Motor neuron (in vitro differentiated cells): ENCODE measurements around the gene IL2RA. TPM values are rescaled to one million over a fixed set of nuclear protein-coding genes. Genes with fewer than 3 reads are reported as not detected.
A peak's percentile ranks its signal among the peaks of the same experiment; 100 is the strongest.
"Not testable (repeated sequence)": the region's sequence is repeated elsewhere in the genome, so short reads cannot be mapped to it uniquely, and the experiment has no call there.

ENCODE experiments used
- ATAC-seq, 8 experiments: fragments of 200-7000 bp; cut with Tn5 transposase; replicated peaks in 6 of 8; 2 replicates each; pipeline ENCODE4 v1.8.0; 2021; ENCODE audit warnings: mild to moderate bottlenecking in 8 of 8, moderate library complexity in 8 of 8
- H3K27ac ChIP-seq, 2 donors: fragments of 250-450 bp; sonication (Bioruptor Pico); 2 replicates each; pipeline ENCODE4 v1.9.0; 2021; ENCODE audit warnings: antibody characterized with exemption in 2 of 2, mild to moderate bottlenecking in 2 of 2, moderate library complexity in 1 of 2
- H3K4me1 ChIP-seq, 2 donors: fragments of 250-450 bp; sonication (Bioruptor Pico); replicated peaks in 1 of 2; 2 replicates each; pipeline ENCODE4 v1.6.1; 2021; ENCODE audit warnings: antibody characterized with exemption in 2 of 2, mild to moderate bottlenecking in 2 of 2, moderate library complexity in 1 of 2
- H3K4me3 ChIP-seq, 5 donors: fragments of 250-450 bp; sonication (Bioruptor Pico); 2 replicates each; pipeline ENCODE4 v1.9.0; 2021; ENCODE audit warnings: antibody characterized with exemption in 5 of 5, mild to moderate bottlenecking in 5 of 5, moderate library complexity in 4 of 5
- WGBS, 10 experiments: fragments of 450-650 bp; shearing (Covaris generic); methylation state at CpG; one replicate each; pipeline ENCODE4 v1.0.0; 2022; 5-methylcytosine and 5-hydroxymethylcytosine counted together
- in situ Hi-C, 9 experiments: fragments of 400-800 bp; cut with MboI; loops; one replicate each; pipeline ENCODE4 v1.15.0; 2021; ENCODE audit warnings: low sequenced_read_pairs in 9 of 9, low pct_unique_long_range_greater_than_20kb in 2 of 9; ENCODE audit not compliant: unreplicated experiment in 9 of 9
- total RNA-seq, 8 experiments: library from RNA; unstranded; fragments of 300-600 nt; gene quantifications; 2 replicates each; pipeline versions ENCODE4 v1.2.3 to v1.2.4, GENCODE V29; 2022

The IL2RA gene
- total RNA-seq, 8 experiments from 2014 or later: 0.09 to 0.66 (median 0.15) TPM; not detected in 5

DNA sequence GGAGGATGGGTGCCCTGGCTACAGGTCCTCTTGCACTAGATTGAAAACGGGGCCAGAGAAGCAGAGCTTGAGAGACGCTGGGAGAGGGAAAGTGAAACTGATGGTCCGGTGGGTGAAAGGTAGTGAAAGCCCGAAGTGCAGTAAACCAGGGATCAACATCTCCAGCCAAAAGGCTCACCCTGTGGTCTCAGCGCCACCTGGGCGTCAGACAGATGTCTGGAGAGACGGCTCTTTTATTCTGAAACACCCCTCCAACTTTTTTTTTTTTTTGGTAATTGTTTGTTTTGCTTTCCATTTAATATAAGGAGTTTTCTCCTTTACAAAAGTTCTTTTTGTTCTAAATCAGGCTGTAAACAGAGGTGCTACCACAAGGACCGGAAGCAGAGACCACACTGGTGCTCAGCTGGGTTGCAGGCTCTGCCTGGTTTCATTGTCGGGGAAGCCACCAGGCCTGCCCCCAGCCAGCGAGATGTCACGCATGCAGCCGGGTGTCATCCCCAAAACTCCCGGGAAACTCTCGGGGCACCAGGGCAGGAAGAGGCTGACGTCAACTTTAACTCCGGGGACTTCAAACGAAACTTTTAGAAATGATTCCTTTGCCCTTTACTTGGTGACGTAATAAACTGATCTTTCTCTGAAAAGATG is 11.2 kb downstream of the IL2RA start:
- in situ Hi-C loops: no loop called here
- Histone ChIP-seq H3K27ac (no peak overlapping the region), H3K4me1 (no peaks in the 10 kb centered on the region), H3K4me3 (no peak overlapping the region)
- peak in 3 of 8 experiments; percentile 86 to 91 (median 87) for ATAC-seq
- 3 to 100% (median 63%) methylated on average over 2 to 11 of the region's 18 CpGs; no CpG with 5 or more reads in 1 of the 10 experiments for WGBS, 10 experiments

DNA sequence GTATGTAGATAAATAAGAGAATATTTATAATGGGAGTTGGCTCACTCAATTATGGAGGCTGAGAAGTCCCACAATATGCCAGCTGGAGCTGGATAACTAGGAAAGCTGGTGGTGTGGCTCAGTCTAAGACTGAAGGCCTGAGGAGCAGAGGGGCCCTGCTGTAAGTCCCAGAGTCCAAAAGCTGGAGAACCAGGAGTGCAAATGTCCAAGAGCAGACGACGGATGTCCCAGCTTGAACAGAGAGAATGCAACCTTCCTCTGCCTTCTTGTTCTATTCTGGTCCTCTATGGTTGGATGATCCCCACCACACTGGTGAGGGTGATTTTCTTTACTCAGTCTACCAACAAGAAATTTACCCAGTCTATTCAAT is 13.2 kb downstream of the IL2RA start:
- peak in 2 of 8 experiments; percentile 9 to 32 for ATAC-seq
- no peaks in the 10 kb centered on the region for H3K4me1 ChIP-seq
- no peak overlapping the region for H3K27ac ChIP-seq
- in situ Hi-C loops: no loop called here
- H3K4me3 ChIP-seq: no peak overlapping the region
- WGBS, 10 experiments: 58 to 100% (median 100%) methylated on average over 2 of the region's 2 CpGs; no CpG with 5 or more reads in 4 of the 10 experiments

DNA sequence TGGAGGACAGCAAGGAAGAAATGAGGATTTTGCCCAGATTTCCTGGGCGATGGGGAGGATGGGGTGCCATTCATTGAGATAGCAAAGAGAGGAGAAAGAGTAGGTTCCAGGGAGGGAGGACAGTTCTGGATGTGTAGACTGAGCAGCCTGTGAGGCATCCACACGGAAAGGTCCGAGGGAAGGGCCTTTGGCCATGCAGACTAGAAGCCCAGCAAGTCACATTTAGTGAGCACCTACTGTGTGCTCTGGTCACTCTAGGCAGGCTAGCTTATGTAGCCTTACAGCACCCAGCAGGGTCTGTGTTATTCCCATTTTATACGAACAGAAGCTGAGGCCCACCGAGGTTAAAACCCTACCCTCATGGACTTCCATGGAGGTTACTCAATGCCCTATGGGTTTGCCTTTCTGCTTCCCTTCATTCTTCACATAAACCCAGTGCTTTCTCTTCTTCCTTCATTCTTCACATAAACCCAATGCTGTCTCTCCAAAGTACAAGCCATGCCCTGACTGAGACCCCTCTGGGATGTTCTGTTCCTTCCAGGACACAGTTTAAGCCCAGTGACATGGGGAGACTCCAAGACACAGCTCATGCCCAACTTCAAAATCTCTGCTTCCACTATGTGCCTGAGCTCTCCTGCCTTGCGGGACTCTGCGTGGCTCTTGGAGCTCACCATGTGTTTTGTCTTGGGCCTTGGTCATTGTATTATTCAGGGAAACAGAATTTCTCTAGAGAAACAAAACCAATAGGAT is 13.7 kb downstream of the IL2RA start:
- no peak for ATAC-seq
- H3K27ac ChIP-seq: no peak overlapping the region
- 60 to 93% (median 88%) methylated on average over 1 to 4 of the region's 7 CpGs; no CpG with 5 or more reads in 3 of the 10 experiments for WGBS, 10 experiments
- H3K4me1 ChIP-seq: no peaks in the 10 kb centered on the region
- H3K4me3 ChIP-seq: no peak overlapping the region
- in situ Hi-C loops: no loop called here

GRCh38 chr10:6047847-6048246 is 14.3 kb downstream of the IL2RA start:
- no peak overlapping the region for H3K4me3 ChIP-seq
- ATAC-seq: no peak
- no peak overlapping the region for H3K27ac ChIP-seq
- WGBS, 10 experiments: 47 to 100% (median 86%) methylated on average over 1 to 5 of the region's 7 CpGs; no CpG with 5 or more reads in 1 of the 10 experiments
- in situ Hi-C loops: no loop called here
- H3K4me1 ChIP-seq: no peaks in the 10 kb centered on the region

DNA sequence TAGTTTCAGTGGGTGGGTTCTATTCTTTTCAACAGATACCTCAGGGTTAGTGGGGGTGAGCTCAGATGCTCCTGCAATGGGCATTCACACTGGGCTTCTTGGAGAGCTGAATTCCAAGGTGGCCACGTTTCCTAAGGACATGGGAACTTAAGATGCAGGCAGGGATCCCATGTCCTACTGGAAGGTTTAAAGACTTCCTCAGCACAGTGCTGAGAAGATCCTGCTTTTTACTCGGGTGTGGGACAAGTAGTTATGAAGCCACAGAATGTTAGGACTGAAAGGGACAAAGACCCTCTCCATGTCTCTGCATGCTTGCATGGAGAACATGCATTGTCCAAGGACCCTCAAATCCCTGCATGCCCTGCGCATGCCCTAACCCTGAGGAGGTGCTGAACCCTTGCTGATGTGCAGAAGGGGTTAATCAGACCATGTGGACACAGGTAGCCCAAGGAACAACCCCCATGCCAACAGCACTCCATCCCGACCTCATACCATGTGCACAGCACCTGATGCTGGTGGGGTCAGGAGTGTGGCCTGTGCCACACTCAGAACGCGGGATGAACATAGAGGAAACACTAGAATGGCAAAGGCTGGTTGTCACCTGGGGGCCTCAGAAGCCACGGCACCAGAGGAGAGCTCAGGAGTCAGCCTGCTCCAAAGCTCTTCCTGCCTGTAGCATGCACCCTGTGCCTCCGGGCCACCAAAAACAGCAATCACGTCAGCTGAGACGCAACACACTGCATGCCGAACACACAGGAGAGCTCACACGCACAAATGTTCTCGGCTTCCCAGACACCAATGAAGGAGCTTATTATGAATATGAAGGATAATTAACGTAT is 15.2 kb downstream of the IL2RA start:
- H3K4me3 ChIP-seq: no peak overlapping the region
- WGBS, 10 experiments: 11 to 100% (median 71%) methylated on average over 1 to 7 of the region's 14 CpGs
- in situ Hi-C loops: no loop called here
- ATAC-seq: no peak
- H3K27ac ChIP-seq: no peak overlapping the region
- no peaks in the 10 kb centered on the region for H3K4me1 ChIP-seq

GRCh38 chr10:6045878-6046772 is 16.0 kb downstream of the IL2RA start:
- WGBS, 10 experiments: 27 to 93% (median 69%) methylated on average over 1 to 7 of the region's 9 CpGs
- ATAC-seq: no peak
- Histone ChIP-seq H3K4me3 (no peak overlapping the region), H3K27ac (no peak overlapping the region), H3K4me1 (no peaks in the 10 kb centered on the region)
- in situ Hi-C loops: no loop called here

DNA sequence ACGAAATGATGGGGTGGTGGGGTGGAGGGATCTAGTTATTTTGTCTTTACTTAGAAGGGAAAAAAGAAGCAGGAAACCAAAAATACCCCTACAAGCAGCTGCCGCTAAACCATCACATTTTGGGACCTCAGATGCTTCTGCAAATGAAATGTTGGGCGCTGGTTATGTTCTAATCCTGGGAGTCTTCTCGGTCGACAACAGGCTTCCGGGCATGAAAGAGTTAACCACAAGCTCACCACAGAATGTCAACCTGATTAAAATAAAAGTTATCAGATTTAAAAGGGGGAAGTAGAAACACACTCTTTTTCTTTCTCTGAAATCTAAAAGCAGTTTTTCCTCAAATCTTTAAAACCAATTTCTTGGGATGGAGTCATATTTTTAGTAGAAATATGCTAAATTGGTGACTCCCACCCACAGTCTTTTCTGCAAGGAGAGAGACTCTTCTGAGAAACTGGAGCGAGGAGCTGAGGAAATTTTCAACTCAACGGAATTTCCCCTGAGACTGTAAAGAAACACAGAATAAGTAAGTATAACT is 16.8 kb downstream of the IL2RA start:
- in situ Hi-C loops: no loop called here
- no peak overlapping the region for H3K4me3 ChIP-seq
- ATAC-seq: no peak
- 29 to 84% (median 64%) methylated on average over 2 to 8 of the region's 8 CpGs; no CpG with 5 or more reads in 1 of the 10 experiments for WGBS, 10 experiments
- H3K4me1 ChIP-seq: no peaks in the 10 kb centered on the region
- no peak overlapping the region for H3K27ac ChIP-seq

DNA sequence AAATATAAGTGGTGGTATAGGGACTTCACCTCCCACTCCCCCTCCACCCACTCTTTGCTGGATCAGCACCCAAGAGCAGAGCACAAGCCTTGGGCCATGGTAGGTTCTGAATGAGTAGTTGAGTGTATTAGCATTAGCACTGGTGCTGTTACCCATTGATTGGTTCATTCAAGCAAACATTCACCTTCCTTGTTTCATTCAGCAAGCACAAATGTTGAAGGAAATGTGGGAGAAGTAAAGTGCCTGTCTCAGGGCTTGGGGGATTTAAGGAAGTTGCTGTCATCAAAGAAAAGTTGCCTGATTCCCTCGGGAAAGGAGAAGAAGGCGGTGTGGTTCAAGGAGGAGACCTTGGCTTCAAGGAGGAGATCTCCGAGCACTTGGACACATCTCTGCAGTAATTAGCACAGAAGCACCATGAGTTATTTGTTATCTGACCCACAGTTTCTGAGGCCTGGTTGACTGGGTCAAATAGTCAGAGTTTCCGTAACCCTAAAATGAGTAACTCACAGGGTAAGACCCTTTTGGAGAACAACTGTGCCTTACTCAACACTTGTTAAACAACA is 17.3 kb downstream of the IL2RA start:
- ATAC-seq: no peak
- Histone ChIP-seq H3K4me1 (no peaks in the 10 kb centered on the region), H3K4me3 (no peak overlapping the region), H3K27ac (no peak overlapping the region)
- in situ Hi-C loops: no loop called here
- 67 to 100% (median 91%) methylated on average over 1 to 4 of the region's 4 CpGs; no CpG with 5 or more reads in 4 of the 10 experiments for WGBS, 10 experiments

GRCh38 chr10:6044060-6044459 is 18.1 kb downstream of the IL2RA start:
- in situ Hi-C loops: no loop called here
- WGBS, 10 experiments: 44 to 90% (median 68%) methylated on average over 1 to 6 of the region's 7 CpGs; no CpG with 5 or more reads in 3 of the 10 experiments
- H3K27ac ChIP-seq: no peak overlapping the region
- H3K4me1 ChIP-seq: no peaks in the 10 kb centered on the region
- no peak overlapping the region for H3K4me3 ChIP-seq
- no peak for ATAC-seq

DNA sequence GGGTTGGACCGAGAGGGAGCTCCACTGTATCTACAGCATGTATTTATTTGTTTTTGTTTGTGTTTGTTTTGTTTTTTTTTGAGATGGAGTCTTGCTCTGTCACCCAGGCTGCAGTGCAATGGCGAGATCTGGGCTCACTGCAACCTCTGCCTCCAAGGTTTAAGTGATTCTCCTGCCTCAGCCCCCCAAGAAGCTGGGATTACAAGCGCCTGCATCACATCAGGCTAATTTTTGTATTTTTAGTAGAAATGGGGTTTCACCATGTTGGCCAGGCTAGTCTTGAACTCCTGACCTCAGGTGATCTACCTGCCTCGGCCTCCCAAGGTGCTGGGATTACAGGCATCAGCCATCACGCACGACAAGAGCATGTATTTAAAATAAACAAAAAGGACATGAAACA is 18.8 kb downstream of the IL2RA start:
- H3K4me3 ChIP-seq, H3K4me1 ChIP-seq, H3K27ac ChIP-seq, in situ Hi-C loops, ATAC-seq: not testable (repeated sequence)
- 14 to 90% (median 81%) methylated on average over 1 to 6 of the region's 6 CpGs for WGBS, 10 experiments

GRCh38 chr10:6040205-6040604 is 22.0 kb downstream of the IL2RA start:
- Histone ChIP-seq H3K27ac (no peak overlapping the region), H3K4me1 (peaks cover 0 to 10% of the 10 kb centered on the region in 2 donors), H3K4me3 (no peak overlapping the region)
- no peak for ATAC-seq
- 35 to 100% (median 73%) methylated on average over 3 to 5 of the region's 5 CpGs for WGBS, 10 experiments
- in situ Hi-C loops: no loop called here

DNA sequence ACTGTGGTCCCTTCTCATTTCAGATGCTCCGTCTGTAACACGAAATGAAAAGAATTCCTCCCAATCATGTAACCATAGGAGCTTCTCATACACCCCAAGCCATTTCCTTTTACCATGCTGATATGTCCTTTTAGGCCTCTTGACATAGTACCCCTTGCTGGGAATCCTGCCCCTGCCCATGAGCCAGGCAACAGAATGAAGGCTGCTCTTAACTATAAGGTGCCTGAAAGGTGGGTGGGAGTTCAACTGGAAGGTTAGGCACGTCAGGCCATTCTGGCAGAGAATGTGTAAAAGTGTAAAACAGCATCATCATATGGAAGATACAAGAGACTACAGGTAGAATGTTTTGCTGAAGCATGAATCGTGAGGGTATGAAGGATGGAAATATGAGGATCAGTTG is 22.5 kb downstream of the IL2RA start:
- no peak for ATAC-seq
- 42 to 100% (median 84%) methylated on average over 1 to 4 of the region's 4 CpGs for WGBS, 10 experiments
- Histone ChIP-seq H3K27ac (no peak overlapping the region), H3K4me3 (no peak overlapping the region), H3K4me1 (peaks cover 0 to 10% of the 10 kb centered on the region in 2 donors)
- in situ Hi-C loops: no loop called here
